ENCODE results near the gene MAT2A.
A peak's percentile ranks its signal among the peaks of the same experiment; 100 is the strongest.
"Not testable (repeated sequence)": the region's sequence is repeated elsewhere in the genome, so short reads cannot be mapped to it uniquely, and the experiment has no call there.

MAT2A gene

GRCh38 chr2:85579266-85579935, 40.4 kb downstream of the MAT2A start:
- no peak for DNase-seq (ENCODE audit: low read depth)

GRCh38 chr2:85580206-85580605, 41.2 kb downstream of the MAT2A start:
- DNase-seq (ENCODE audit: low read depth), result no peak

- DNase-seq (ENCODE audit: low read depth), result no peak
These were observed 43.5 kb downstream of the MAT2A start for GRCh38 chr2:85582492-85582891.

- peak; percentile 20 for DNase-seq (ENCODE audit: low read depth)
These were observed 44.8 kb downstream of the MAT2A start for GRCh38 chr2:85583667-85584353.

GRCh38 chr2:85584354-85584856, 45.4 kb downstream of the MAT2A start, which contains the start of gene VAMP5:
VAMP5 (plus strand) TSS chr2:85584431; CDS start chr2:85584491, 60 bp downstream.
- peak; percentile 55 for DNase-seq (ENCODE audit: low read depth)

GRCh38 chr2:85584857-85585780, 46.2 kb downstream of the MAT2A start:
- peak; percentile 85 for DNase-seq (ENCODE audit: low read depth)

GRCh38 chr2:85585781-85586105, 46.8 kb downstream of the MAT2A start:
- DNase-seq (ENCODE audit: low read depth), result peak; percentile 63

- no peak for DNase-seq (ENCODE audit: low read depth)
These were observed 49.3 kb downstream of the MAT2A start for GRCh38 chr2:85588236-85588635.

GRCh38 chr2:85588645-85589044, 49.7 kb downstream of the MAT2A start:
- DNase-seq (ENCODE audit: low read depth), result no peak

GRCh38 chr2:85589181-85589580, 50.2 kb downstream of the MAT2A start:
- no peak for DNase-seq (ENCODE audit: low read depth)

- peak; percentile 57 for DNase-seq (ENCODE audit: low read depth)
These were observed 51.2 kb downstream of the MAT2A start for GRCh38 chr2:85589982-85590791.

GRCh38 chr2:85590950-85591349, 52.0 kb downstream of the MAT2A start:
- no peak for DNase-seq (ENCODE audit: low read depth)

GRCh38 chr2:85591563-85591962, 52.6 kb downstream of the MAT2A start:
- DNase-seq (ENCODE audit: low read depth), result no peak

- DNase-seq (ENCODE audit: low read depth), result not testable (repeated sequence)
These were observed 53.3 kb downstream of the MAT2A start for GRCh38 chr2:85592299-85592698.

GRCh38 chr2:85593023-85593422, 54.1 kb downstream of the MAT2A start:
- no peak for DNase-seq (ENCODE audit: low read depth)
